Stimulated activated CD4-positive, alpha-beta T cell treated with anti-CD3 and anti-CD28 coated beads, Interleukin-15, amount 100 ng/mL, for 48 hours (primary cell): ENCODE data around the gene CFLAR.
"Not testable (repeated sequence)": the region's sequence is repeated elsewhere in the genome, so short reads cannot be mapped to it uniquely, and the experiment has no call there.

Source experiments
- DNase-seq, 2 donors: peaks; one replicate each; pipeline ENCODE4 v3.0.0-alpha.2; 2020; ENCODE audit warnings: low read depth in 2 of 2

CFLAR gene

DNA sequence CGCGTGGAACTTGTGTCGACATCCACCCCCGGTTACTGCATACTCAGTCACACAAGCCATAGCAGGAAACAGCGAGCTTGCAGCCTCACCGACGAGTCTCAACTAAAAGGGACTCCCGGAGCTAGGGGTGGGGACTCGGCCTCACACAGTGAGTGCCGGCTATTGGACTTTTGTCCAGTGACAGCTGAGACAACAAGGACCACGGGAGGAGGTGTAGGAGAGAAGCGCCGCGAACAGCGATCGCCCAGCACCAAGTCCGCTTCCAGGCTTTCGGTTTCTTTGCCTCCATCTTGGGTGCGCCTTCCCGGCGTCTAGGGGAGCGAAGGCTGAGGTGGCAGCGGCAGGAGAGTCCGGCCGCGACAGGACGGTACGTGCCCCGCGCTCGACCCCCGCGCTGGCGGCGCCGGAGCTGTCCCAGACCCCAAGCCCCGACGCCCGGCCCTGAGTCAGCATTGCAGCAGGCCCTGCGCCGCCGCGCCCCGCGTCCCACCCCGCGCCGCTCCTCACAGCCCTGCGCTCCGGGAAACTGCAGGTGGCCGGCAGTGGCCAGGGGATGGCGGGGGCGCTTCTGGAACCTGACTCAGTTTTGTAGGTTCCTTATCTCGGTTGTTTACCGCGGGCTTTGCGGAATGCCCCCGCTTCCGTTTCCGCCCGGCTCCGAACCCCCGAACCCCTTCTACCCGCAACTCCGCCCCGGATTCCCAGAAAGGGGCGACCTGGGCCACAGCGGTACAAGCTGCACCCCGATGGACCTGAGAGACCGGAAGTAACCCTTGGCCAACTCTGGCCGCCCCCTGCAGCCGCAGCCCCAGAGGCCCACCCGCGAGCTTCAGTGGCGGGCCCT is at the start of gene CFLAR:
CFLAR (plus strand) TSS at position 50 of the 844 bp plus-strand sequence. CDS start 13,702 bp downstream, outside the sequence.
- DNase-seq, result peak; percentile 70 to 73

- no peak for DNase-seq
Measured at GRCh38 chr2:201070948-201071478, 45.0 kb upstream of the CFLAR start.

- peak; percentile 88 to 90 for DNase-seq
Measured at GRCh38 chr2:201071479-201072200, 44.3 kb upstream of the CFLAR start, which contains the start of the genes HYCC2 and NDUFB3. HYCC2 (minus strand) TSS chr2:201071671; CDS start chr2:201024009, 47,662 bp downstream. NDUFB3 (plus strand) TSS chr2:201072001; CDS start chr2:201078883, 6,882 bp downstream.

- DNase-seq, result no peak
Measured at GRCh38 chr2:201072201-201072530, 43.8 kb upstream of the CFLAR start.

DNA sequence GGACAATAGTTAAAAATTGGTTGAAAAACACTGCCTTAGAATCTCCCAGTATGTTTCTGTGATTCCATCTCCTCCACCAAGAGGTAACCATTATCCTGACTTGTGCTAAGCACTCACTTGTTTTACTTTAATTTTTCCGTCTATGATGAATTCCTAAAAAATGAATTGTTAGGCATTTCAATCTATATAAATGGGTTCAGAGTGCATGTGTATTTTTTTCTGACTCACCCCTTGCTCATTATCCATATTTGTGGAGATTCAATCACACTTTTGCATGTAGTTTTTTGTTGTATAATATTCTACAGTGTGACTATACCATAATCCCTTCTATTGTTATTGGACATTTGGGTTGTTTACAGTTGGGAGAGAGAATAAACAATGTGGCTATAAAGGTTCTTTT is 42.9 kb upstream of the CFLAR start:
- DNase-seq, result no peak

DNA sequence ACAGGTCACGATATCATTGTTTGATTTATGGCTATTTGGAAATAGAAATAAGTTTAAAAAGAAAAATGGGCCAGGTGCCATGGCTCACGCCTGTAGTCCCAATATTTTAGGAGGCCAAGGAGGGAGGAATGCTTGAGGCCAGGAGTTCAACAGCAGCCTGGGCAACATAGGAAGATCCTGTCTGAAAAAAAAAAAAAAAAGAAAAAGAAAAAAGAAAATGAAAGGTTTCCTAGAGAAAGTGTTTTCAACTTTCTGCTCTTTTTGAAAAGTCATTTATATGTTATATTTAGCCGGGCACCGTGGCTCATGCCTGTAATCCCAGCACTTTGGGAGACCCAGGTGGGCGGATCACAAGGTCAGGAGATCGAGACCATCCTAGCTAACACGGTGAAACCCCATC is 41.0 kb upstream of the CFLAR start:
- no peak for DNase-seq

GRCh38 chr2:201084863-201085262 is 31.1 kb upstream of the CFLAR start:
- no peak for DNase-seq

- DNase-seq, result no peak
Measured at GRCh38 chr2:201090574-201090973, 25.4 kb upstream of the CFLAR start.

DNA sequence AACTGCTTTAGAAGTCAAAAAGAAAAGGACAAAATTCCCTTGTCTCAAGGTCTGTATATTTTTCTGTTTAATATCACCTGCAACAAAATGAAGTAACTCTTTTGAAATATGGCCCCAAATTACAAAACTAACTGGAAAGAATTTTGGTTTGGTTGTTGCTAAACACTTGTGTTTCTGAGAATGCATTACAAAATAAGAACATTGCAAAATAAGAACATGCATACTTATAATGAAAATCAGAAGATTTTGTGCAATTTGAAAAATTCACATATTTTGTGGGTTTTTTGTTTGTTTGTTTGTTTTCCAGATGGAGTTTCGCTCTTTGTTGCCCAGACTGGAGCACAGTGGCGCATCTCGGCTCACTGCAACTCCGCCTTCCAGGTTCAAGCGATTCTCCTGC is 22.4 kb upstream of the CFLAR start:
- DNase-seq, result no peak

- DNase-seq, result no peak
Measured at GRCh38 chr2:201100497-201100896, 15.5 kb upstream of the CFLAR start.

GRCh38 chr2:201105759-201106158 is 10.2 kb upstream of the CFLAR start:
- no peak for DNase-seq

GRCh38 chr2:201107624-201108023 is 8.3 kb upstream of the CFLAR start:
- DNase-seq, result no peak

DNA sequence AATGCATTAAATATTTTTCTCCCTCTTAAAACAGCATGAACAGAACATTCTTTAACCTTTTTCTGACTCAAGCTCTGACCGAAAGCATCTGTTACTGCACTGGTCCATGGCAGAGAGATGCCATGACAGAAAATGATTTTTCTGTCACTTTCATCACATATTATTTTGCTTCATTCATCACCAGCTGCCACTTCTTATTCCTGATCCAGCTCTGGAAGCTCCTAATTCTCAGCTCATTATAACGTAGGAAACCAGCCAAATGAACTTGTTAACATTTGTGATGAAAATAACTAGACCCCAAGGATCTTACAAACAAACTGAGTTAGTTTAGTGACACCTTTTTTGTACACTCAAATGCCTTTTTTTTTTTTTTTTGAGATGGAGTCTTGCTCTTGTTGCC is 7.6 kb upstream of the CFLAR start:
- DNase-seq, result no peak

DNA sequence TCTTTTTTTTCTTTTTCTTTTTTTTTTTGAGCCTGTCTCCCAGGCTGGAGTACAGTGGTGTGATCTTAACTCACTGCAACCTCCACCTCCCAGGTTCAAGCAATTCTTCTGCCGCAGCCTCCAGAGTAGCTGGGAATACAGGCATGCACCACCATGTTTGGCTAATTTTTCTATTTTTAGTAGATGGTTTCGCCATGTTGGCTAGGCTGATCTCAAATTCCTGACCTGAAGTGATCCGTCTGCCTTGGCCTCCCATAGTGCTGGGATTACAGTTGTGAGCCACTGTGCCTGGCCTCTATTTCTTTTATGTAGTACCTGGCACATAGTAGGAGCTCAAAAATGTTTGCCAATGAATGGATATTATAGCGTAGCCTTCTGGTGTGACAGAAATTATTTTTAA is 6.8 kb upstream of the CFLAR start:
- no peak for DNase-seq

DNA sequence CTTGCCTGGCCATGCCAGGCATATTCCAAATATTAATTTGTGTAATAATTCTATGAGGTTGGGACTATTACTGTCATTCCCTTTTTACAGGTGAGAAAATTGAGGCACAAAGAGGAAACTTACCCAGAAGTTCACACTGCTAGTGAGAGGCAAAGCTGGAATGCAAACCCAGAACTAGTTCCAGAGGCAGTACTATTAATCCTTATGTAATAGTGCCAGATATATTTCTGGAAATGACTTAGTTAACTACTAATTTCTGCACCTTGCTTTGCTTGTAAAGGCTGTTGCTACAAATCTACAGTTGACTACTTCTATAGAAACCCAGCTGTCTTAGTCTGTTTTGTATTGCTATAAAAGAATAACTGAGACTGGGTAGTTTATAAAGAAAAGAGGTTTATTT is 5.3 kb upstream of the CFLAR start:
- DNase-seq, result no peak

DNA sequence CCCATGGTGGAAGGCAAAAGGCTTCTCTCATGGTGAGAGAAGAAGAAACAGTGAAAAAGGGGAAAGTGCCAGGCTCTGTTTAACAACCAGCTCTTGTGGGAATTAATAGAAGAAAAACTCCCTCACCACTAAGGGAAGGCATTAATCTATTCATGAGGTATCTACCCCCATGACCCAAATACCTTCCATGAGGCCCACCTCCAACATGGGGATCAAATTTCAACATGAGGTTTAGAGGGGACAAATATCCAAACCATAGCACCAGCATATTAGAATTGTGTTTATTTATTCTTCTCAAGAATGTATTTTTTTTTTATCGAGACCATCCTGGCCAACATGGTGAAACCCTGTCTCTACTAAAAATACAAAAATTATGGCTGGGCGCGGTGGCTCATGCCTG is 4.9 kb upstream of the CFLAR start:
- no peak for DNase-seq

DNA sequence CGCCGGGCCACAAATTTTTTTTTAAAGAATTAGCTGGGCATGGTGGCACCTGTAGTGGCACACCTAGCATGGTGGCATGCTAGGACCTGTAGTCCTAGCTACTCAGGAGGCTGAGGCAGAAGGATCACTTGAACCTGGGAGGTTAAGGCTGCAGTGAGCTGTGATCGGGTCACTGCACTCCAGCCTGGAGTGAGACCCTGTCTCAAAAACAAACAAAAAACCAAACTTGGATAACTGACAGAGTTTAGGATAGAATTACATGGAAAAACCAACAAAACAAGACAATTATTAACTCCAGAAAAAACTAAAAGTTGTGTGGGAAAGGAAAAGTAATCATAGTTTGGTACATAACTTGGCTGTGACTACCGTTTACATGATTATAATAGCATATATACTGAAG is 1.6 kb upstream of the CFLAR start:
- DNase-seq, result no peak

- DNase-seq, result no peak
Measured at GRCh38 chr2:201114846-201115245, 1.1 kb upstream of the CFLAR start.

DNA sequence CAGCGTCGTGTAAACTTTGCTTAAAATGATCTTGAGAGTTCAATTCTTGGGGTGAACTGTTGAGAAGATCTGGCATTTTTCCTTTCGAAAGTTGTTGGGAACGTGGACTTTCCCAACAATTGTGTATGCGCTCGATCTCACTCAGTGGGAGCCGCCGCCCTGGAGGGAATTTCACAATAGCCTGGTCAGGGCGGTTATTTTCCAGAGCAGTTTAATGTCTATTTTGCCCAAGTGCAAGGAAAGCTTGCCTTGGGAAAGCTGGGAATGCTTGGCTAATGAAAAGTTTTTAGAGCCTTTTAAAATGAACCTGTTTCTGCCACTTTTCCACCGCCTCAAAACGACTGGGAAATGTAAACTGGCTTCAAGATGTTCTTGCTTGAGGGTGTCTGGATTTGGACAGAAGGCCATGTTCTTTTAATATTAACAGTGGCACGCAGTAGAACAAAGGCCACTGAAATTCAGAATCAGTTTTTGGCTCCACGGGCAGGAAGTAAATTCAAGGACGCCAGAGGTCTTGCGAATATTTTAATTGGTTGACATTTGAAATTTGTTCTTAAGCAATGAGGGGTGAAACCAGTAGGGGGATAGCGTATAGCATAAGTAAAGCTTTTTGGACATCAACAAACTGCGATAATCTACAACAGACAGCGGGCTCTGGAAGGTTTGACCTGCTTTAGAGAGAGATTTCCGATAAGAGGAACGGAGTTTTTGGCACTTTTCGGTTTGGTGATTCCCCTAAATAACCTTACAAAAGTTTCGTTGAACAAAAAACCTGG is 1.2 kb downstream of the CFLAR start:
- no peak for DNase-seq

DNA sequence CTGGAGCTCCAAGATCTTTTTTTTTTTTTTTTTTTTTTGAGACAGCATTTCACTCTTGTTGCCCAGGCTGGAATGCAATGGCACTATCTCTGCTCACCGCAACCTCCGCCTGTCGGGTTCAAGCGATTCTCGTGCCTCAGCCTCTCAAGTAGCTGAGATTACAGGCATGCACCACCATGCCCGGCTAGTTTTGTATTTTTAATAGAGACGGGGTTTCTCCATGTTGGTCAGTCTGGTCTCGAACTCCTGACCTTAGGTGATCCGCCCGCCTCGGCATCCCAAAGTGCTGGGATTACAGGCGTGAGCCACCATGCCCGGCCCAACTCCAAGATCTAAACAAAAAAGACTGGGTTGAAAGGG is 1.8 kb downstream of the CFLAR start:
- DNase-seq, result not testable (repeated sequence)

DNA sequence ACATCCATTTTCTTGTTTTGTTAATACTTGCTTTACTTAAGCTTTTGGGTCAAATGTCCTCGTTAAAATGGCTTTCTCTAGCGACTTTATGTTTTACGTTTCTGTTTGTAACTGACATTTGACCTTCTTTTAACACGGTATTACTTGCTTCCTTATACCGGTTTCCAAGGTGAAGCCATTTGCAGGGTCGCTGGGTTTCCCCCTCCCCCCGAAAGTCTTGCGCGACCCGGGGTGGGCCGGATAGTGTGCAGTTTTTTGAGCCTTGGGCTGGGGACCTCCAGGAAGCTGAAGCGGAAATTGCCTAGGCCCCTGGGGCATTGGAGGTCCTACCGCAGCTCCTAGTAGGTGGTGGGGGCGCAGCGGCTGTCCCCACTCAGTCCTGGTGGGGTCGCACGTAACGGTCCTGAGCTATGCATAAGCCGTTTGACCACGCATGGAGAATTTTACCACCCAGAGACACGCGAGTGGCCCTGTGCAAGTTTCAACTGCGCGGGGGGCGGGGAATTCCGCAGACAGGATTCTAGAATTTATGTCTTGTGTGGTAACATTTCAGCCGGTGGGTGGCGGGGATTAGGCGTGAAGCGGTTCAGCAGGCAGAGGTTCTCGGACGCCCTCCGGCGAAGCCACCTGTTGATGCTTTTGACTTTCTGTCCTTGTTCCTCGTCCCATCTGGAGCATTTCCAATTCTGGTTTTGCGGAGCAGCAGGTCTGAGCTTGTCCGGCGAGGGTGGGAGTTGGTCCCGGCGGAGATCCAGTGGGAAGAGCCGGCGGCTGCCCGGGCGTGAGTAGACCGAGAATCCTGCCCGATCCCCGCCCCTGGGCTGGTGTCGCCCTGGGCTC is 2.4 kb downstream of the CFLAR start:
- peak; percentile 72 to 82 for DNase-seq
